Measurements from ENCODE around the gene TSPAN32. TPM values are rescaled to one million over a fixed set of nuclear protein-coding genes. Genes with fewer than 3 reads are reported as not detected.
"Not testable (repeated sequence)": the region's sequence is repeated elsewhere in the genome, so short reads cannot be mapped to it uniquely, and the experiment has no call there.

The TSPAN32 gene
- total RNA-seq, 2 donors from 2014 or later = 4.3 to 9.9 TPM

GRCh38 chr11:2328656-2329354 lies 27.0 kb downstream of the TSPAN32 start:
- peaks cover 4% of the 10 kb centered on the region for H3K36me3 Mint-ChIP-seq
- no peak overlapping the region for H3K27ac Mint-ChIP-seq
- H3K4me3 Mint-ChIP-seq = no peak overlapping the region
- H3K4me1 Mint-ChIP-seq (ENCODE audit: low read depth in 2 of 2) = no peaks in the 10 kb centered on the region
- DNase-seq (ENCODE audit: low spot score) (no peak), ATAC-seq (no peak)
- peaks cover 8% of the 10 kb centered on the region for H3K9me3 Mint-ChIP-seq
- H3K27me3 Mint-ChIP-seq = peaks cover 17 to 27% of the 10 kb centered on the region in 2 donors

- no peak overlapping the region for H3K4me3 Mint-ChIP-seq
- no peak for DNase-seq (ENCODE audit: low spot score)
- H3K27ac Mint-ChIP-seq = no peak overlapping the region
- peaks cover 17 to 25% of the 10 kb centered on the region in 2 donors for H3K27me3 Mint-ChIP-seq
- H3K36me3 Mint-ChIP-seq = peaks cover 4% of the 10 kb centered on the region
- peaks cover 8% of the 10 kb centered on the region for H3K9me3 Mint-ChIP-seq
- no peaks in the 10 kb centered on the region for H3K4me1 Mint-ChIP-seq (ENCODE audit: low read depth in 2 of 2)
- no peak for ATAC-seq
Observed at GRCh38 chr11:2329551-2329950, 27.7 kb downstream of the TSPAN32 start.

- peaks cover 4% of the 10 kb centered on the region for H3K36me3 Mint-ChIP-seq
- no peaks in the 10 kb centered on the region for H3K4me1 Mint-ChIP-seq (ENCODE audit: low read depth in 2 of 2)
- DNase-seq (ENCODE audit: low spot score) (no peak), ATAC-seq (no peak)
- H3K4me3 Mint-ChIP-seq = no peak overlapping the region
- peaks cover 23 to 25% of the 10 kb centered on the region in 2 donors for H3K27me3 Mint-ChIP-seq
- no peak overlapping the region for H3K27ac Mint-ChIP-seq
- H3K9me3 Mint-ChIP-seq = peaks cover 8% of the 10 kb centered on the region
Observed at GRCh38 chr11:2330696-2331095, 28.9 kb downstream of the TSPAN32 start.

DNA sequence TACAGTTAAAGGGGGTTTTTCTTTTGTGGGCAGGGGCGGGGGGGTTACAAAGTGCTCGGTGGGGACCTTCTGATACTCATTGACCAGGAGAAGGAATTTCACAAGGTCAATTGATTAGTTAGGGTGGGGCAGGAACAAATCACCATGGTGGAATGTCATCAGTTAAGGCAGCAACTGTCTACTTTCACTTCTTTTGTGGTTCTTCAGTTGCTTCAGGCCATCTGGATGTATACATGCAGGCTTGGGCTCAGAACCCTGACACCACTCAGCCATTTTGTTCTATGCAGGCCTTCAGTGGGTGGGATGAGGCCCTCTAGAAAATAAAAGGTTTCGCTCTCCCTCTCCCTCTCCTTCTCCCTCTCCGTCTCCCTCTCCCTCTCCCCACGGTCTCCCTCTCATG lies 29.6 kb downstream of the TSPAN32 start:
- H3K27me3 Mint-ChIP-seq = peaks cover 30% of the 10 kb centered on the region in 2 donors
- no peak overlapping the region for H3K27ac Mint-ChIP-seq
- DNase-seq (ENCODE audit: low spot score) (no peak), ATAC-seq (no peak)
- peaks cover 8% of the 10 kb centered on the region for H3K9me3 Mint-ChIP-seq
- no peaks in the 10 kb centered on the region for H3K4me1 Mint-ChIP-seq (ENCODE audit: low read depth in 2 of 2)
- no peak overlapping the region for H3K4me3 Mint-ChIP-seq
- peaks cover 4% of the 10 kb centered on the region for H3K36me3 Mint-ChIP-seq

DNA sequence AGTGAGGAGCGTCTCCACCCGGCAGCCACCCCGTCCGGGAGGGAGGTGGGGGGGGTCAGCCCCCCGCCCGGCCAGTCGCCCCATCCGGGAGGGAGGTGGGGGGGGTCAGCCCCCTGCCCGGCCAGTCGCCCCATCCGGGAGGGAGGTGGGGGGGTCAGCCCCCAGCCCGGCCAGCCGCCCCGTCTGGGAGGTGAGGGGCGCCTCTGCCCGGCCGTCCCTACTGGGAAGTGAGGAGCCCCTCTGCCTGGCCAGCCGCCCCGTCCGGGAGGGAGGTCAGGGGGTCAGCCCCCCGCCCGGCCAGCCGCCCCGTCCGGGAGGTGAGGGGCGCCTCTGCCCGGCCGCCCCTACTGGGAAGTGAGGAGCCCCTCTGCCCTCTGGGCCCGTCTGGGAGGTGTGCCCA lies 30.8 kb downstream of the TSPAN32 start:
- not testable (repeated sequence) for H3K27ac Mint-ChIP-seq; H3K36me3 Mint-ChIP-seq; H3K4me1 Mint-ChIP-seq (ENCODE audit: low read depth in 2 of 2); H3K4me3 Mint-ChIP-seq; DNase-seq (ENCODE audit: low spot score); H3K9me3 Mint-ChIP-seq; ATAC-seq
- peaks cover 37 to 41% of the 10 kb centered on the region in 2 donors for H3K27me3 Mint-ChIP-seq

DNA sequence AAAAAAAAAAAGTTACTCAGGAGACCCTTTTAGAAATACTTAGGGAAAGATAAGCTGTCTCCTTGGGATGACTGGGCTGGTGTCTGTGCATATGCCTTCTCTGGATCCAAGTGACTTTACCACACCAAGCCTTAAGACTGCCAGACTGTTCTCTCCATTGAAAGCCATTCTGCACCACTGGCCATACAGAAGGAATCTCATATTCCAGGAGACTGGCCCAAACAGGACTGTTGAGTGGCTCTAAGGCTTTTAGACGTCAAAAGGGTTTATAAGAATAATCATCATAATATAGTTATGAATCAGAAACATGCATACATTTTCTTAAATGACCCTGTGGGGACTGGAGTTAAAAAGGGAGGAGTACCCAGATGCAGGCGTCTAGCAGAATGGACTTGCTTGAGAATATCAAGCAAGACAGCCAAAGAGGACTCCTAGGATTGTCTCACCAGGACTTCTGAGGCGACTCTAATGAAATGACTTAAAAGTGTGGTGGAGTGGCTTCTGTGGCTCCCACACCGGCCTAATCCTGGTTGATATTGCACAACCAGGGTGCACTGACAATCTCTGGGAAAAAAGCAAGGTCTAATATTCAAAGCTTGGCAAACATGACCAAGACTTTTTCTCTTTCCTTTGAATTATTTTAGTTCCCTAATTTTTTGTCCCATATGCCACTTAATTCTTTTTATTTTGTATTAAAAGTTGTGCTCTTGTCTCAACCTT lies 31.8 kb downstream of the TSPAN32 start:
- not testable (repeated sequence) for H3K36me3 Mint-ChIP-seq; H3K27ac Mint-ChIP-seq; H3K9me3 Mint-ChIP-seq; ATAC-seq; H3K4me1 Mint-ChIP-seq (ENCODE audit: low read depth in 2 of 2); DNase-seq (ENCODE audit: low spot score); H3K4me3 Mint-ChIP-seq
- peaks cover 29 to 52% of the 10 kb centered on the region in 2 donors for H3K27me3 Mint-ChIP-seq

DNA sequence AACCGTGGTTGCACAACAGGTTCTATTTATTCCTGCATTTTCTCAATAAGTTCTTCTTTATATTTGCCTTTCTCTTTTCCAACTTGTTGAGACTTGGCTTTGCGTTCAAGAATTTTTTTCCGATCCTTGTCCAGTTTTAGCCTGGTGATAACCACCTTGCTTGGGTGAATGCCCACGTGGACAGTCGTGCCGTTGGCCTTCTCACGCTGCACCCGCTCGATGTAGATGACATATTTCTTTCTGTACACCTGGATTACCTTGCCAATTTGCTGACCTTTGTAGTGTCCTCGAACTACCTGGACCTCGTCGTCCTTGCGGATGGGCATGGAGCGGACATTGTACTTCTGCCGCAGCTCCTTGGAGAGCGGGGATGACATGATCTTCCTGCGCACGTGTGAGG lies 33.5 kb downstream of the TSPAN32 start:
- H3K4me3 Mint-ChIP-seq; ATAC-seq; H3K9me3 Mint-ChIP-seq; H3K36me3 Mint-ChIP-seq; H3K4me1 Mint-ChIP-seq (ENCODE audit: low read depth in 2 of 2); H3K27ac Mint-ChIP-seq; DNase-seq (ENCODE audit: low spot score): not testable (repeated sequence)
- peaks cover 26 to 46% of the 10 kb centered on the region in 2 donors for H3K27me3 Mint-ChIP-seq

GRCh38 chr11:2338760-2339159 lies 36.9 kb downstream of the TSPAN32 start:
- H3K27ac Mint-ChIP-seq; H3K9me3 Mint-ChIP-seq; H3K4me1 Mint-ChIP-seq (ENCODE audit: low read depth in 2 of 2); DNase-seq (ENCODE audit: low spot score); H3K36me3 Mint-ChIP-seq; H3K4me3 Mint-ChIP-seq; ATAC-seq: not testable (repeated sequence)
- H3K27me3 Mint-ChIP-seq = peaks cover 19 to 37% of the 10 kb centered on the region in 2 donors

DNA sequence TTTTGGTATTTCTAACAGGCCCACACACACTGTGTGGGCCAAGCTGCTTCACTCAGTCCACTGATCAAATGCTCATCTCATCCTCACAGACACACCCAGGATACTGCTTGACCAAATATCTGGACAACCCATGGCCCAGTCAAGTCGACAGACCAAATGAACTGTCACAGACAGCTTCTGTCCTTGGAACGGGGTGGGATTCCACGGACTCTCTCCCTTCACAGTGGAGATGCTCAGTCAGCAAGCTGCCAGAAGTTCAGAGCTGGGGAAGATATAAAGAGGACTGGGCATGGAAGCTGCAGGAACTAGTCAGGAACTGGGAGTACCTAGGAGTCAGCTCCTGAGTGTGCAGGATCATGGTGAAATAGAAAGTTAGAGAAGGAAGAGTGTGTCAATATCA lies 40.7 kb downstream of the TSPAN32 start:
- DNase-seq (ENCODE audit: low spot score) (no peak), ATAC-seq (no peak)
- H3K4me1 Mint-ChIP-seq (ENCODE audit: low read depth in 2 of 2) = peaks cover 0 to 4% of the 10 kb centered on the region in 2 donors
- H3K9me3 Mint-ChIP-seq = peaks cover 3% of the 10 kb centered on the region
- H3K27ac Mint-ChIP-seq = no peak overlapping the region
- peaks cover 3 to 12% of the 10 kb centered on the region in 2 donors for H3K27me3 Mint-ChIP-seq
- no peak overlapping the region for H3K4me3 Mint-ChIP-seq
- no peaks in the 10 kb centered on the region for H3K36me3 Mint-ChIP-seq

DNA sequence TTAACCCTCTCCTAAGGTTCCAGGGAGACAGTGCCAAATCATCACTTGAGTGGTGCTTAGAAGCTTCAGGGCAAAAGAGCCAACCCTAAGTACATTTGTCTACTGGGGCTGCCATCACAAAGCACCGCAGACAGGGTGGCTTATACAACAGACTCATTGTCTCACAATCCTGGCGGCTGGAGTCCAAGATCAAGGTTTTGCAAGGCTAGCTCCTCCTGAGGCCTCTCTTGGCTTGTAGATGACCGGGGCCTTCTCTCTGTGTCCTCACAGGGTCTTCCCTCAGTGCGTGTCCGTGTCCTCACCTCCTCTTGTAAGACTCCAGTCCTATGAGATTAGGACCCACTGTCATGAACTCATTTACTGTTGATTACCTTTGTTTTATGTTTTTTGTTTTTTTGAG lies 41.2 kb downstream of the TSPAN32 start:
- H3K36me3 Mint-ChIP-seq = no peaks in the 10 kb centered on the region

GRCh38 chr11:2343502-2343901 lies 41.7 kb downstream of the TSPAN32 start:
- peaks cover 3% of the 10 kb centered on the region for H3K36me3 Mint-ChIP-seq
- peaks cover 0 to 4% of the 10 kb centered on the region in 2 donors for H3K4me1 Mint-ChIP-seq (ENCODE audit: low read depth in 2 of 2)
- no peak for ATAC-seq
- no peak overlapping the region for H3K27ac Mint-ChIP-seq
- peaks cover 3% of the 10 kb centered on the region for H3K9me3 Mint-ChIP-seq
- peaks cover 3 to 7% of the 10 kb centered on the region in 2 donors for H3K27me3 Mint-ChIP-seq
- no peak overlapping the region for H3K4me3 Mint-ChIP-seq
- no peak for DNase-seq (ENCODE audit: low spot score)

More for the DNA sequence above, 41.2 kb downstream of the TSPAN32 start:
- Mint-ChIP-seq H3K4me3 (no peak overlapping the region), H3K27me3 (peaks cover 3 to 8% of the 10 kb centered on the region in 2 donors), H3K4me1 (ENCODE audit: low read depth in 2 of 2) (peaks cover 0 to 4% of the 10 kb centered on the region in 2 donors), H3K9me3 (peaks cover 3% of the 10 kb centered on the region), H3K27ac (no peak overlapping the region)
- ATAC-seq (no peak), DNase-seq (ENCODE audit: low spot score) (no peak)

DNA sequence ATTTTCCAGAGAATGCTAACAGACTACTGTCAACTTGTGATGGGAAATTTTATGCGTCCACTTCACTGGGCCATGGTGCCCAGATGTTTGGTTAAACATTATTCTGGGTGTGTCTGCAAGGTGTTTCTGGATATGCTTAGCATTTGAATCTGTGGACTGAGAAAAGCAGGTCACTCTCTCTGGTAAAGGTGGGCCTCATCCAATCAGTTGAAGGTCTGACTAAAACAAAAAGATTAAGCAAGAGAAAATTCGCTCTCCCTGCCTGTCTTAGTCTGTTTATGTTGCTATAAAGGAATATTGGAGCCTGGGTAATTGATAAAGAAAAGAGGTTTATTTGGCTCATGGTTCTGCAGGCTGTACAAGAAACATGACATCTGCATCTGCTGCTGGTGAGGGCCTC lies 43.2 kb downstream of the TSPAN32 start:
- H3K9me3 Mint-ChIP-seq = peaks cover 3% of the 10 kb centered on the region
- no peak for DNase-seq (ENCODE audit: low spot score)
- H3K36me3 Mint-ChIP-seq = peaks cover 10% of the 10 kb centered on the region
- peaks cover 3 to 8% of the 10 kb centered on the region in 2 donors for H3K27me3 Mint-ChIP-seq
- H3K4me3 Mint-ChIP-seq = no peak overlapping the region
- ATAC-seq = no peak
- no peak overlapping the region for H3K27ac Mint-ChIP-seq
- H3K4me1 Mint-ChIP-seq (ENCODE audit: low read depth in 2 of 2) = no peaks in the 10 kb centered on the region

GRCh38 chr11:2346014-2346413 lies 44.2 kb downstream of the TSPAN32 start:
- Mint-ChIP-seq H3K27ac (no peak overlapping the region), H3K4me1 (ENCODE audit: low read depth in 2 of 2) (no peaks in the 10 kb centered on the region), H3K9me3 (peaks cover 3% of the 10 kb centered on the region), H3K27me3 (peaks cover 3 to 8% of the 10 kb centered on the region in 2 donors), H3K4me3 (no peak overlapping the region), H3K36me3 (peaks cover 10% of the 10 kb centered on the region)
- ATAC-seq (no peak), DNase-seq (ENCODE audit: low spot score) (no peak)

DNA sequence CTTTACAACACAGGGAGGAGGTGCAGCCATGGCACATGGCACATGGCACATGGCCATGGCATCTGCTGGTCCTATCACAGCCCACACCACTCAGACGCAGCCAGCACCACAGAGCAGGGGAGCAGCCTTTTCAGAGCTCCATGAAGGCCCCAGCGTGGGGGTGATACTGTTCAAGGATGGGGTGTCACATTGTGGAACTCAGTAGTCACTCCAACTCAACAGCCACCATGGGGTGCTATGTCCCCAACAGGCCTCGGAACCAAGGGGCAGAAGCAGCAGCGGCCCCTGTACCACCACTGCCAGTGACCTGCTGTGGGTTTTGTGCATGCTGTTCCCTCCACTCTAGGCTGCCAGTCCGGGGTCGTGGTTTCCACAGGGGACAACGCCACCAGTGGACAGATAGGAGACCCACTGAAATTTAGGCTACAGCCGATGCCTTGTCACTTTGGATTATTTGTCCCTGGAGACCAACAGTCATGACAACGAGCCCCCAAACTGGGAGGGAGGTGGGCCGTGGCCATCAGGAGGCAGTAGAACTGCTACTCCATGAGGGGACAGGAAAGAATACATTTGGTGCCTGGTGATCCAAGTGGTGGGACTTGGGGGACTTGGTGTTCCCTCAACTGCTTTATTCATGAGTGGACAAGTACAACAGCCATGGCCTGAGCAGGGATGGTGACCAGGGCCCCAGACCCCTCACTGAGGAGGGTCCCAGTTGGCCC lies 44.9 kb downstream of the TSPAN32 start:
- peaks cover 3% of the 10 kb centered on the region for H3K9me3 Mint-ChIP-seq
- H3K4me1 Mint-ChIP-seq (ENCODE audit: low read depth in 2 of 2) = no peaks in the 10 kb centered on the region
- ATAC-seq = no peak
- H3K27ac Mint-ChIP-seq = no peak overlapping the region
- peaks cover 3 to 8% of the 10 kb centered on the region in 2 donors for H3K27me3 Mint-ChIP-seq
- H3K36me3 Mint-ChIP-seq = peaks cover 10% of the 10 kb centered on the region
- no peak overlapping the region for H3K4me3 Mint-ChIP-seq
- no peak for DNase-seq (ENCODE audit: low spot score)

All from natural killer cell treated with Interleukin-12 subunit alpha and Interleukin-12 subunit beta and Interleukin-15 and Interleukin-18, amount 100 ng/mL, for 72 hours (primary cell).